GM21390 (cell line): Measurements from ENCODE around the gene LIPC.

Experiments used
- ATAC-seq: cut with Tn5 transposase; IDR thresholded peaks from one replicate; pipeline ENCODE4 v1.9.1; 2021; ENCODE audit not compliant: unreplicated experiment

LIPC gene

GRCh38 chr15:58532126-58532525 lies 100.3 kb downstream of the LIPC start:
- no peak for ATAC-seq

DNA sequence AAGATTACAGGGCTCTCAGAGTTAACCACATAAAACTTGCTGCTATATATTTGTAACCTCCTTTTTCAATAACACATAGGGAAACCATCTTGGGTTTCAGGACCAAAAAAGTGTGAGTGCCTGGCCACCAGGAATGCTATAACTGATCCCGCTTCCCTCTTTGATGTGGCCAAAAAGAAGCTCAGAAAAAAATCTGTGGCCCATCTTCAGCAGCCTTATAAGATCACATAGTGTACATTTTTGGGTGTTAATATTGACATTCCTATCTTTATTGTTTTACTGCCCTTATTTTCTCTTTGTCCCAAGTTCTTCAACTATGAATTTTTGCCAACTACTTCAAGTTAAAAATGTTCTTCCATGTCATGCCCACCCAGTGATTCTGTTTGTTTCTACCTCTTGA lies 102.8 kb downstream of the LIPC start:
- ATAC-seq: no peak

DNA sequence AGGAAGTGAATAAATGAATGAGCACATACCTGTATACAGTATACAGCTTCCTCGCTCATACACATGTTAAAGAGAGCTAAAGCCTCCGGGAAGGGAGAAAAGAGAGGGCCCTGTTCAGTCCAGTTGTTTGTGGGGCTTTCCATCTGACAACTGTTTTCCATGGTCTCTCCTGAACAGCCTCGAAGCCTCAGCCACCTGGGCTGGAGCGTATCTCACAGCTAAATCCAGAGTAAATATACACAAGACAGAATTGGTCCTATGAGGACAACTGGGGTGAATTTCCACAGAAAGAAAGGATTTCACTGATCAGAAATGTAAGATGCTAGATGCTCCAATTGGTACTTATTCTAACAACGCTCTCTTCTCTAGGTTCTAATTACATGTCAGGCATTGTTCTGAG lies 103.5 kb downstream of the LIPC start:
- ATAC-seq: no peak

- ATAC-seq: no peak
Measured at GRCh38 chr15:58535894-58536293, 104.1 kb downstream of the LIPC start.

DNA sequence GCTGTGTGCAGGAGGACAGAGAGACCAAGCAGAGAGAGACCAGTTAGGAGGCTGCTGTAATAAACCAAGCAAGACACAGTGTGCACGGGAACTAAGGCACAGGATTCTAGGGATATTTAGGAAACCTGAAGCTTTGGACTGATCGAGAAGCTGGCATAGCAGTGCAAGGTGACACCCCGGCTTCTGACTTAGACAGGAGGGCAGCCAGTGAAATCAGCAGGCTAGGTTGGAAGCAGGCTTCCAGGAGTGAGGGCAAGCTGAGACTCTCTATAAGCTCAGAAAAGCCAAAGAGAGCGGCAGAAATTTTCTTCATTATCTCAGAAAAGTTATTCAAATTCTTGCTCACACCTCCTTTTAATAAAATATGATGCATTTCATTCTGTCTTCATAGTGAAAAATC lies 104.6 kb downstream of the LIPC start:
- ATAC-seq: no peak

GRCh38 chr15:58537033-58537432 lies 105.2 kb downstream of the LIPC start:
- ATAC-seq: no peak

- ATAC-seq: no peak
Measured at GRCh38 chr15:58538225-58538727, 106.5 kb downstream of the LIPC start.

DNA sequence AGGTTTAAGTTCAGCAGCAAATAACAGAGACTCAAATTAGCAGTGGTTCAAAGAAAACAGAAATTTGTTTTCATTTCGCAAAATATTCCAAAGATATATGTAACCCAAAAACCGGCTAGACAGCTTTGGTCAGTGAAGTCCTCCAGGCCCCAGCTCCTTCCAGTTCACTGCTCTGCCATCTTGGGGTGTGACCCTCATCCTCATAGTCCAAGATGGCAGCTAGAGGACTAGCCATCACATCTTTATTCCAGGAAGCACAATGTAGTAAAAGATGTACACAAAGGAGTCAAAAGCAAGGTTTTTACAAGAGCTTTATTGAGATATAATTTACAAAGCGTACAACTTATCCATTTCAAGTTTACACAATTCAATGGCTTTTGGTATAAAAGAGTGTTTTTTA lies 107.1 kb downstream of the LIPC start:
- ATAC-seq: no peak

GRCh38 chr15:58539548-58539947 lies 107.8 kb downstream of the LIPC start:
- ATAC-seq: no peak

GRCh38 chr15:58541410-58542087 lies 109.8 kb downstream of the LIPC start:
- no peak for ATAC-seq

- no peak for ATAC-seq
Measured at GRCh38 chr15:58543664-58544335, 112.0 kb downstream of the LIPC start.

DNA sequence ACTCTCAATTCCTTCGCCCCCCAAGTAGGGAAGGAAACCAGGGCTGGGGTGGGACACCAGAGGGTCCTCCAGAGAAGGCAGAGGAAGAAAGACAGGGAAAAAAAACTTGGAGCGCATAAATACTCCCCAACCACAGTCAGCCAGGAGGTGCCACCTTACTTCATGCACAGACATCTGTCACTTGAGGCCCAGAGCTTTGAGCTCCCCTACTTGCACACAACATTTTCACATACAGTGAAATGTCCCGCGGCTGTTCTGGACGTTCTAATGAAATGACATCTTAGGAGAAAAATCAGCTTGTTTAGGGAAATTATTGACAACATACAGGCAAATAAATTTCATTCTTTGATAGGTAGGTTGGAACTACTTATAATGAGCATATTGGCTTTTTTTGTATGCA lies 113.0 kb downstream of the LIPC start:
- no peak for ATAC-seq

DNA sequence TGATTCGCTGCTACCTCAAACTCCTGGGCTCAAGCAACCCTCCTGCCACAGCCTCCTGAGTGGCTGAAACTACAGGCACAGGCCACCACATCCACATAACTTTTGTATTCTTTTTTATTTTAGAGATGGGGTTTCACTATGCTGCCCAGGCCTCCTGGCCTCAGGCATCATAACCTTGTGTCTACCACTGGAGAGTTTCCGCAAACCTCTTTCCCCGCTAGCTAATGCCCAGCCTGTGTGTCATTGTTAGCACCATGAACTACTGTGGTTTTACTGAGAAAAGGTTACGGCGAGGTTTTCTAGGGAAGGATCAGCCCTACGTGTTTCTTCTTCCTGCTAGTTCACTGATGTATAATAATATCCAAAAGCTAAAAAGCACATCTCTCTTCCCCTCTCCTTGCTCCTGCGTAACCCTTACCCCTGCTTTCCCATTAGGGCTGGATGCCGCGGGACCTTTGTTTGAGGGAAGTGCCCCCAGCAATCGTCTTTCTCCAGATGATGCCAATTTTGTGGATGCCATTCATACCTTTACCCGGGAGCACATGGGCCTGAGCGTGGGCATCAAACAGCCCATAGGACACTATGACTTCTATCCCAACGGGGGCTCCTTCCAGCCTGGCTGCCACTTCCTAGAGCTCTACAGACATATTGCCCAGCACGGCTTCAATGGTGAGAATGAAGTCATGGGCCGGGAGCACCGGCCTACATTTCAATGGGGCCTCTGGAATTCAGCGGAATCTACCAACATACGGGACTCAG lies 113.7 kb downstream of the LIPC start:
- no peak for ATAC-seq

- ATAC-seq: no peak
Measured at GRCh38 chr15:58546066-58546591, 114.3 kb downstream of the LIPC start.

DNA sequence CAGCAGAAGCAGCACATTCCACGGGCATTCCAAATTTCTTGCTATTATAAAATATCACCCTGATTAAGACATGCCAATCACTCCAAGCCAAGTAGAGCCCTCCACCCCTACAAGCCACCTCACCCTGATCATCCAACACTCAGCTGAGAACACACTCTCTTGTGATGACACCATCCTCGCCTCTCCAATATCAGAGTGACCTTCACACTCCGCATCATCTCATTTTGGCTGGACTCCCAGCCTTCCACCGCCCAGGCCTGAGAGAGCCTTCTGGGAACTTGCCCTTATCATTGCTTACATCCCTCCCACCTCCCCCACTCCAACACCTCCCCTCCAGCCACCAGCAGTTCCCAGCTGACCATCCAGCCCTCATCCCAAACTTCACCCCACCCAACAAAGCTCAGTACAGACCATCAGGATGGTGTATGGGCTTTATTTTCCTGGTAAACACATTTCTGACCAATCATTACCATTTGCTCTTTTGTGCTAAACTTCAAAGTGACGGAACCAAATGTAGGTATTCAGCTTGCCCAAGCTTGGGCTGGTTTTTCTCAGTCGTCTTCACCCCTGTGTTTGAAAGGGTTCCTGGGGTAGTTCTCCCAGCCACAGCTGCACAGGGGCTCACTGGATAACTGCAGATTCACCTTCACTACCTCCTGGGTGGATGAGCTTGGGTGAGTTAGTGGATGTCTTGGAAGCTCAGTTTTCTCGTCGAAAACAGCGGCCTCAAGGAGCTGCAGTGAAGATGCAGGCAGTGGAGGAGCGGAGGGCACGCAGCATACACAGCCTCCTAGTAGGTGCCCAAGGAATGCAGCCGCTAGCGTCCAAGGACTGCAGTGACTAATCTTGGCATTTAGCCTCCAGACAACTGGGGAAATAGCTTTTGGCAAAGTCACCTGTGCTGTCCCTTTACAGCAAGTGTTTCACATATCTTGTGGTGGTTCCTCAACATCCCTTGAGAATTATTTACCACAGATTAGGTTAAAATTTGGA lies 115.1 kb downstream of the LIPC start:
- ATAC-seq: no peak

DNA sequence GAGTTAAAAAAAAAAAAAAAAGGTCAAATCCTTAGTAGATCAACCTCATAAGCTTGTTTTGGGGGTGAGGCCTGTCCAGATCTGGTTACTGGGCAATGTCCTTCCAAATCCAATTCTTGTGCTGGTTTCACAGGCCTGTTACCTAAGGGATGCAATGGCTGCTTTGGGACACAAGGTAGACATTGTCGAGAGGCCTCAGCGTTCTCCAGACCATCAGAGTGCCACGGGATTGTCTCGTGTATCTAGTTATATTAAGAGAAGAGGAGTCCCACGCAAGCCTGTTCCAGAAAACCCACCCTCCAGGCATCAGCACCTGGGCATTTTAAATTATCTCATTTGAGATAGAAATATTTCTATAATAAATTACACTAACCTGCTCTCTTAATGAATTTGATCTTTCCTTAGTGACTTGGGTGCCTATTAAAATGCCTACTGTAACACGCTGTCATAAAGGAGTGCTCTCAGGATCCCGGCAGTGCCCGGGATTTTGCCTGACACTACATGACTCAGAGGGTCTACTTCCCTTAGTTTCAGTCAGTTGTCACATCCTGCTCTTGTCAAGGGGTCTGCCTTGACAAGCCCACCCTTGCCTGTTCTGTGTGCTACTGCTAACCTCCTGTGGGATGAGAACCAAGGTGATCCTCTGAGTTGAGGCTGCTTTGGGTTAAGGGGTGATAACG lies 116.0 kb downstream of the LIPC start:
- no peak for ATAC-seq

- no peak for ATAC-seq
Measured at GRCh38 chr15:58548308-58549012, 116.7 kb downstream of the LIPC start.

DNA sequence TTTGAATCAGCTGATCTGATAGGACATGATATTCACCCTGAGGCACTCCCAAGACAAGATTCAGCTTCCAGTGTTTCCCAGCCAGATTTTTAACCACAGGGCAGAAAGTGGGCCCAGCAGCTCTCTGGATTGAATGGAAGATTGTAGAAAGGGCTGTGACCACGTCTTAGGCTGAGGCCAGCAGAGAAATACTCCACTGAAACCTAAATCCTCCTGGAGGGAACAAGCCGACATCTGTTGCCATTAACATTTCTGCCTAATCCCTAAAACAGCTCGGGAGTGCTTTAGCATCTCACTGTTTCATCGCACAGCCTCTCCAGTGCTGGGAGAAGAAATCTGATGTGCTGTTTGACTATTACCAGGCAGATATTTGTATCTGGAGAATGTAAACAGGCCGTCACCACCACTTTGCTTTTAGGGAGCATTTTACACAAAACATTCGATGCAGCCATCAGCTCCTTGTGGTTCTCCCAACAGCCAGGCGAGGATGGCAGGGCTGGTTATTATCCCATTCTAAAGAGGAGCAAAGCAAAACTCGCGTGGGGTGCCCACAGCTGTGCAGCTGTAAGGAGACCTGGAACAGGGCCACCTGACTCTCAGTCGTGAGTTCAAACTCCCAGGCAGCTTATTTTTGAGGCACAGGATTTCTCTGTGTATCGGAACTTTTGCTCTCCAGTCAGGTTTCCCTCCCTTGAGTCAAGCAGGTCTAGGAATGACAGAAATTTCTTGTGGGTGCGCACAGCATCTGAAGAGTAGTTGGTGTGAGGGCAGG lies 117.4 kb downstream of the LIPC start:
- ATAC-seq: no peak

DNA sequence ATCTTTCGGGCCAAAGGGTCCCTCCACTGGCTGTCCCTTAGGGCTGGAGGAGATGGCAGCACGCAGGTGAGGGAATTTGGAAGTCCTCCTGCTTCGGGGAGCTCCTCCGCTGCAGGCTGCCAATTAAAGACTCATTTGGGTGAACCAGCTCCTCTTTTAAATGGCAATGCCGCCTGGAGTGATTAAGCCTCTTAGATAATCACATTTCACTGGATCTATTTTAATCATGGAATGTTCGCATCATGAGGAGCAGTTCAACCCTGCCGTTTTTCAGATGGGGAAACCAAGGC lies 117.9 kb downstream of the LIPC start:
- ATAC-seq: no peak
